Iris pigment epithelial cell (primary cell): Measurements from ENCODE around the gene ZNF219.
"Not testable (repeated sequence)": the region's sequence is repeated elsewhere in the genome, so short reads cannot be mapped to it uniquely, and the experiment has no call there.

Experiments
- DNase-seq: peaks from one replicate; pipeline ENCODE4 v3.0.0-alpha.2; 2011; ENCODE audit warnings: low read depth

ZNF219 gene

DNA sequence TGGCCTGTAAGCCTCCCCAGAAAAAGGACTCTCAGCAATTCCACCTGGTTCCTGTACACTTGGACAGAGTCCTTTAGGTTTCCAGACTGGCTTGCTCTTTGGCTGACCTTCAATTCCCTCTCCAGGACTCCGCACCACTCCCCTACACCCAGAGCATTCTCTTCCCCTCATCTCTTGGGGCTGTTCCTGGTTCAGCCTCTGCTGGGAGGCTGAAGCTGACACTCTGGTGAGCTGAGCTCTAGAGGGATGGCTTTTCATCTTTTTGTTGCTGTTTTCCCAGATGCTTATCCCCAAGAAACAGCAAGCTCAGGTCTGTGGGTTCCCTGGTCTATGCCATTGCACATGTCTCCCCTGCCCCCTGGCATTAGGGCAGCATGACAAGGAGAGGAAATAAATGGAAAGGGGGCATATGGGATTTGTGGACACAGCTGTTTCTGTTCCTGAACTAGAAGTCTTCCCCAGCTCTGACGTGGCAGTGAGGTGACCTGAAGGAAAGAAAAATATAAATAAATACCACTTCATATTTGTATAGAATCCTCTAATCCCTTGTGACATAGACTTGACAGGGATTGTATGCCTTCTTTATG lies 55.0 kb downstream of the ZNF219 start:
- DNase-seq, result no peak

GRCh38 chr14:21042918-21043317 lies 55.5 kb downstream of the ZNF219 start:
- no peak for DNase-seq

GRCh38 chr14:21041676-21042433 lies 56.6 kb downstream of the ZNF219 start, which contains the start of gene RNASE7:
RNASE7 (plus strand) TSS chr14:21042362; CDS start chr14:21042993, 631 bp downstream.
- DNase-seq, result peak; percentile 63

DNA sequence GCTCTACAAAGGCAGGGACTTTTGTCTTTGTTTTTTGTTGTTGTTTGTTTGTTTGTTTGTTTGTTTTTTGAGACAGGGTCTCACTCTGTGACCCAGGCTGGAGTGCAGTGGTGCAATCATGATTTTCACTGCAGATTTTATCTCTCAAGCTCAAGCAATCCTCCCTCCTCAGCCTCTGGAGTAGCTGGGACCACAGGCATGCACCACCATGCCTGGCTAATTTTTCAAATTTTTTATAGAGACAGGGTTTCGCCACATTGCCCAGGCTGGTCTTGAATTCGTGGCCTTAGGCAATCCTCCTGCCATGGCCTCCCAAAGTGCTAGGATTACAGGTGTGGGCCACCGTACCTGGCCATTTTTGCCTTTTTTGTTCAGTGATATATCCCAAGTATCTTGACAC lies 57.5 kb downstream of the ZNF219 start:
- DNase-seq, result not testable (repeated sequence)

DNA sequence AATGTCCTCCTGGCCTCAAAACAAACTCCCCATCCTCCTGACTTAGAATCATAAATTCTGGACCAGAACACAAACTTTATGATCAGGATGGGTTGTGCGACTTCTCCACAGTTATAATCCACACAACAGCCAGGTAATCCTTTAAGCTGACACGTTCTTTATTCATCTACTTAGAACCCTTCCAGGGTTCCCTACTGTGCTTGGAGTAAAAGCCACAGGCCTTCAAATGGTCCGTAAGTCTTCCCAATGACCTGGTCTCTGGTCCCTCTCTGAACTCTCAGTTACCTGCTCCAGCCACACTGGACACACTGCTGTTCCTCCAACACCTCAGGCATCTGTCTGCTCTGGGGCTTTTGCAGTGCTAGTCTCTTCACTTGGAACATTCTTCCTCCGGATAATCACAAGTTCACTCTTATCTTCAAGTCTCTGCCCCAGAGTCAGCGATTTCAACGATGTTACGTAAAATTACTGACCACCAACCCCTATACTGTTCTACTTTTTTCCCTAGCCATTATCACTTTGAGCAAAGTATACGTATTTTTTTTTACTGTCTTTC lies 58.0 kb downstream of the ZNF219 start:
- DNase-seq, result no peak
